HepG2 (cell line): Measurements from ENCODE around the gene SFTA2. TPM values are rescaled to one million over a fixed set of nuclear protein-coding genes. Genes with fewer than 3 reads are reported as not detected.
A peak's percentile ranks its signal among the peaks of the same experiment; 100 is the strongest.

Experiments
- EP300 ChIP-seq, 3 experiments: sonication (generic) in 1 of 3; formaldehyde crosslinking in 1 of 3; IDR thresholded peaks; 2 replicates each; pipeline versions ENCODE4 v1.5.1 to v1.6.1; 2011 to 2020; ENCODE audit warnings: low read depth in 2 of 3, low read length in 2 of 3, borderline replicate concordance in 1 of 3, improper control_type of control experiment in 1 of 3, mild to moderate bottlenecking in 1 of 3, missing genetic modification reagents in 1 of 3, moderate library complexity in 1 of 3
- KDM2A ChIP-seq: sonication (generic); formaldehyde crosslinking; IDR thresholded peaks from 2 replicates; pipeline ENCODE4 v1.4.0; 2020; ENCODE audit warnings: low read depth, missing genetic modification reagents, borderline replicate concordance
- NKX3-1 ChIP-seq: sonication (generic); formaldehyde crosslinking; IDR thresholded peaks from 2 replicates; pipeline ENCODE4 v1.5.0; 2020; ENCODE audit warnings: missing genetic modification reagents
- PATZ1 ChIP-seq: sonication (generic); formaldehyde crosslinking; IDR thresholded peaks from 2 replicates; pipeline ENCODE4 v1.4.0; 2020; ENCODE audit warnings: missing genetic modification reagents
- POLR2A ChIP-seq, 2 experiments: IDR thresholded peaks; 2 replicates each; pipeline ENCODE4 v1.6.1; 2011; ENCODE audit warnings: low read depth in 2 of 2, low read length in 2 of 2, mild to moderate bottlenecking in 1 of 2, moderate library complexity in 1 of 2; ENCODE audit not compliant: insufficient read depth in 1 of 2
- POLR2G ChIP-seq: fragments of 200-400 bp; formaldehyde crosslinking; IDR thresholded peaks from 2 replicates; pipeline ENCODE4 v1.6.1; 2018; ENCODE audit warnings: mild to moderate bottlenecking, low read depth, low read length, moderate library complexity
- RFXANK ChIP-seq: IDR thresholded peaks from 2 replicates; pipeline ENCODE4 v1.6.1; 2016
- SMAD3 ChIP-seq: sonication (generic); formaldehyde crosslinking; IDR thresholded peaks from 2 replicates; pipeline ENCODE4 v1.4.0; 2020; ENCODE audit warnings: missing genetic modification reagents
- SMC3 ChIP-seq: IDR thresholded peaks from 2 replicates; pipeline ENCODE4 v1.6.1; 2011; ENCODE audit warnings: low read length, improper control_type of control experiment
- SOX13 ChIP-seq, 3 experiments: fragments of 450-650 bp in 1 of 3; sonication (generic) in 1 of 3; formaldehyde crosslinking in 1 of 3; IDR thresholded peaks in 2 of 3; conservative IDR thresholded peaks in 1 of 3; 2 replicates each; pipeline versions ENCODE4 v1.5.0 to v1.6.1; 2016 to 2020; ENCODE audit warnings: antibody characterized with exemption in 1 of 3, mild to moderate bottlenecking in 1 of 3, missing compliant biosample characterization in 1 of 3, missing genetic modification reagents in 1 of 3, moderate library complexity in 1 of 3
- SP5 ChIP-seq: IDR thresholded peaks from 2 replicates; pipeline ENCODE4 v1.6.1; 2016; ENCODE audit warnings: low read depth, borderline replicate concordance
- TP53 ChIP-seq: sonication (generic); formaldehyde crosslinking; conservative IDR thresholded peaks from 2 replicates; pipeline ENCODE4 v1.4.0; 2020; ENCODE audit warnings: missing genetic modification reagents
- TSC22D2 ChIP-seq: sonication (generic); formaldehyde crosslinking; IDR thresholded peaks from 2 replicates; pipeline ENCODE4 v1.5.1; 2020; ENCODE audit warnings: missing genetic modification reagents, mild to moderate bottlenecking, borderline replicate concordance
- XRCC5 ChIP-seq: fragments of 200-400 bp; formaldehyde crosslinking; optimal IDR thresholded peaks from 2 replicates; pipeline ENCODE3; 2017; ENCODE audit warnings: mild to moderate bottlenecking, low read length
- ZNF598 ChIP-seq: sonication (generic); formaldehyde crosslinking; IDR thresholded peaks from 2 replicates; pipeline ENCODE4 v1.5.1; 2020; ENCODE audit warnings: mild to moderate bottlenecking, missing genetic modification reagents, borderline replicate concordance
- ZNF629 ChIP-seq: sonication (generic); formaldehyde crosslinking; conservative IDR thresholded peaks from 2 replicates; pipeline ENCODE4 v1.5.0; 2020; ENCODE audit warnings: missing genetic modification reagents
- ZNF709 ChIP-seq: sonication (generic); formaldehyde crosslinking; IDR thresholded peaks from 2 replicates; pipeline ENCODE4 v1.5.0; 2020; ENCODE audit warnings: mild to moderate bottlenecking, missing genetic modification reagents
- polyA plus RNA-seq, 8 experiments: library from polyadenylated mRNA; depleted of rRNA in 3 of 8; stranded (reverse) in 7 of 8; unstranded in 1 of 8; fragments of >200 nt; fragmentation: Illumina TruSeq in 4 of 8; extraction: Trizol in 4 of 8; gene quantifications; 2 replicates each; pipeline versions ENCODE4 v1.2.1 to v1.2.3, GENCODE V29; 2011 to 2016; ENCODE audit warnings: low read depth in 4 of 8, missing spikeins in 1 of 8, mixed read lengths in 1 of 8; ENCODE audit not compliant: insufficient read depth in 1 of 8
- total RNA-seq, 5 experiments: library from RNA; depleted of rRNA; stranded (reverse); fragments of >200 nt; fragmentation: Illumina TruSeq; extraction: Trizol; gene quantifications; 2 replicates each; pipeline ENCODE4 v1.2.3, GENCODE V29; 2016; ENCODE audit warnings: low read depth in 1 of 5
- TF ChIP-seq, protein P1 (sequence below): sonication (generic); formaldehyde crosslinking; IDR thresholded peaks from 2 replicates; pipeline ENCODE4 v1.5.1; 2020; ENCODE audit warnings: mild to moderate bottlenecking, missing genetic modification reagents
- TF ChIP-seq, protein P2 (sequence below): sonication (generic); formaldehyde crosslinking; IDR thresholded peaks from 2 replicates; pipeline ENCODE4 v1.5.0; 2020; ENCODE audit warnings: missing genetic modification reagents
- TF ChIP-seq, protein P3 (sequence below): sonication (generic); formaldehyde crosslinking; IDR thresholded peaks from 2 replicates; pipeline ENCODE4 v1.4.0; 2020; ENCODE audit warnings: low read depth, mild to moderate bottlenecking, missing genetic modification reagents

The SFTA2 gene
- total and polyA plus RNA-seq, 2 of the 13 experiments (the other 11 are each of a cell fraction or from before 2014, with no cell fraction given), result not detected

- TF ChIP-seq TSC22D2 (CRISPR knock-in tag), result no peak
- no peak for TF ChIP-seq SMAD3 (CRISPR knock-in tag)
- no peak for TF ChIP-seq EP300 (IDR thresholded peaks at IDR 0.05; ENCODE audit: low read depth in 2 of 2, low read length in 2 of 2)
- TF ChIP-seq EP300 (CRISPR knock-in tag; IDR thresholded peaks at IDR 0.05; ENCODE audit: borderline replicate concordance), result 0 out of 2 replicates have a peak, but pooled peaks have one; percentile 20
- TF ChIP-seq, protein P1, sequence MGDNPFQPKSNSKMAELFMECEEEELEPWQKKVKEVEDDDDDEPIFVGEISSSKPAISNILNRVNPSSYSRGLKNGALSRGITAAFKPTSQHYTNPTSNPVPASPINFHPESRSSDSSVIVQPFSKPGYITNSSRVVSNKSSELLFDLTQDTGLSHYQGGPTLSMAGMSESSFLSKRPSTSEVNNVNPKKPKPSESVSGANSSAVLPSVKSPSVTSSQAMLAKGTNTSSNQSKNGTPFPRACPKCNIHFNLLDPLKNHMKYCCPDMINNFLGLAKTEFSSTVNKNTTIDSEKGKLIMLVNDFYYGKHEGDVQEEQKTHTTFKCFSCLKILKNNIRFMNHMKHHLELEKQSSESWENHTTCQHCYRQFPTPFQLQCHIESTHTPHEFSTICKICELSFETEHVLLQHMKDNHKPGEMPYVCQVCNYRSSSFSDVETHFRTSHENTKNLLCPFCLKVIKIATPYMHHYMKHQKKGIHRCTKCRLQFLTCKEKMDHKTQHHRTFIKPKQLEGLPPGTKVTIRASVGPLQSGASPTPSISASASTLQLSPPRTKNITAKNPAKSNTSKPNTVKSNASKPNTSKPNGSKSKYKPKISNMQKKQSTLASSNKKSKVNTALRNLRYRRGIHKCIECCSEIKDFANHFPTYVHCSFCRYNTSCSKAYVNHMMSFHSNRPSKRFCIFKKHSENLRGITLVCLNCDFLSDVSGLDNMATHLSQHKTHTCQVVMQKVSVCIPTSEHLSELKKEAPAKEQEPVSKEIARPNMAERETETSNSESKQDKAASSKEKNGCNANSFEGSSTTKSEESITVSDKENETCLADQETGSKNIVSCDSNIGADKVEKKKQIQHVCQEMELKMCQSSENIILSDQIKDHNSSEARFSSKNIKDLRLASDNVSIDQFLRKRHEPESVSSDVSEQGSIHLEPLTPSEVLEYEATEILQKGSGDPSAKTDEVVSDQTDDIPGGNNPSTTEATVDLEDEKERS (CRISPR knock-in tag), result no peak
- TF ChIP-seq, protein P2, sequence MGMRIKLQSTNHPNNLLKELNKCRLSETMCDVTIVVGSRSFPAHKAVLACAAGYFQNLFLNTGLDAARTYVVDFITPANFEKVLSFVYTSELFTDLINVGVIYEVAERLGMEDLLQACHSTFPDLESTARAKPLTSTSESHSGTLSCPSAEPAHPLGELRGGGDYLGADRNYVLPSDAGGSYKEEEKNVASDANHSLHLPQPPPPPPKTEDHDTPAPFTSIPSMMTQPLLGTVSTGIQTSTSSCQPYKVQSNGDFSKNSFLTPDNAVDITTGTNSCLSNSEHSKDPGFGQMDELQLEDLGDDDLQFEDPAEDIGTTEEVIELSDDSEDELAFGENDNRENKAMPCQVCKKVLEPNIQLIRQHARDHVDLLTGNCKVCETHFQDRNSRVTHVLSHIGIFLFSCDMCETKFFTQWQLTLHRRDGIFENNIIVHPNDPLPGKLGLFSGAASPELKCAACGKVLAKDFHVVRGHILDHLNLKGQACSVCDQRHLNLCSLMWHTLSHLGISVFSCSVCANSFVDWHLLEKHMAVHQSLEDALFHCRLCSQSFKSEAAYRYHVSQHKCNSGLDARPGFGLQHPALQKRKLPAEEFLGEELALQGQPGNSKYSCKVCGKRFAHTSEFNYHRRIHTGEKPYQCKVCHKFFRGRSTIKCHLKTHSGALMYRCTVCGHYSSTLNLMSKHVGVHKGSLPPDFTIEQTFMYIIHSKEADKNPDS (CRISPR knock-in tag), result no peak
- no peak for TF ChIP-seq TP53 (CRISPR knock-in tag)
- TF ChIP-seq SP5, result peak; percentile 99
- TF ChIP-seq PATZ1, result peak; percentile 66
- no peak for TF ChIP-seq RFXANK (CRISPR knock-in tag)
- TF ChIP-seq NKX3-1 (CRISPR knock-in tag), result no peak
- TF ChIP-seq ZNF629 (CRISPR knock-in tag), result peak; percentile 88
- TF ChIP-seq KDM2A (CRISPR knock-in tag), result peak; percentile 16; the same call in 1 of the 2 replicates
- TF ChIP-seq, protein P3, sequence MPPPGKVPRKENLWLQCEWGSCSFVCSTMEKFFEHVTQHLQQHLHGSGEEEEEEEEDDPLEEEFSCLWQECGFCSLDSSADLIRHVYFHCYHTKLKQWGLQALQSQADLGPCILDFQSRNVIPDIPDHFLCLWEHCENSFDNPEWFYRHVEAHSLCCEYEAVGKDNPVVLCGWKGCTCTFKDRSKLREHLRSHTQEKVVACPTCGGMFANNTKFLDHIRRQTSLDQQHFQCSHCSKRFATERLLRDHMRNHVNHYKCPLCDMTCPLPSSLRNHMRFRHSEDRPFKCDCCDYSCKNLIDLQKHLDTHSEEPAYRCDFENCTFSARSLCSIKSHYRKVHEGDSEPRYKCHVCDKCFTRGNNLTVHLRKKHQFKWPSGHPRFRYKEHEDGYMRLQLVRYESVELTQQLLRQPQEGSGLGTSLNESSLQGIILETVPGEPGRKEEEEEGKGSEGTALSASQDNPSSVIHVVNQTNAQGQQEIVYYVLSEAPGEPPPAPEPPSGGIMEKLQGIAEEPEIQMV, result 0 out of 2 replicates have a peak, but pooled peaks have one; percentile 41
- TF ChIP-seq XRCC5, result peak; percentile 72
- TF ChIP-seq SMC3, result peak; percentile 66
- peak; percentile 27; the same call in 1 of the 2 replicates for TF ChIP-seq ZNF598 (CRISPR knock-in tag)
- TF ChIP-seq POLR2G, result no peak
- TF ChIP-seq SOX13 (IDR thresholded peaks at IDR 0.05), result no peak
- peak in 1 of 2 experiments; percentile 38; a peak in 1 of 4 replicates for TF ChIP-seq SOX13 (CRISPR knock-in tag; conservative IDR thresholded peaks at IDR 0.05 in 1 of 2, IDR thresholded peaks at IDR 0.05 in 1 of 2)
- no peak for TF ChIP-seq POLR2A (IDR thresholded peaks at IDR 0.05; ENCODE audit: insufficient read depth in 1 of 2, low read depth in 2 of 2, low read length in 2 of 2)
- 0 out of 2 replicates have a peak, but pooled peaks have one; percentile 33 for TF ChIP-seq ZNF709 (CRISPR knock-in tag)
Measured at GRCh38 chr6:30942338-30943060, 10.5 kb upstream of the SFTA2 start (continued).
